SK-N-MC (cell line): Measurements from ENCODE around the gene CYP19A1.

ENCODE experiments used
- DNase-seq: peaks from one replicate; pipeline ENCODE4 v3.0.0-alpha.2; 2011; ENCODE audit warnings: low read depth, low spot score
- H3K27ac ChIP-seq: fragments of 200-600 bp; sonication (generic); 2 replicates; pipeline ENCODE4 v1.5.1; 2016; ENCODE audit warnings: mixed run types
- H3K36me3 ChIP-seq: fragments of 200-600 bp; sonication (generic); 2 replicates; pipeline ENCODE4 v1.6.1; 2017; ENCODE audit warnings: antibody characterized with exemption, low read length, mixed read lengths; ENCODE audit not compliant: insufficient read depth
- H3K4me3 ChIP-seq: fragments of 200-600 bp; sonication (generic); 2 replicates; pipeline ENCODE4 v1.5.1; 2016
- H3K9ac ChIP-seq: fragments of 200-600 bp; sonication (generic); 2 replicates; pipeline ENCODE4 v1.8.0; 2017; ENCODE audit warnings: mixed run types, mixed read lengths; ENCODE audit not compliant: insufficient read length
- H3K9me3 ChIP-seq: fragments of 200-600 bp; sonication (generic); 2 replicates; pipeline ENCODE4 v1.6.1; 2017; ENCODE audit warnings: low read depth, mild to moderate bottlenecking, antibody characterized with exemption, low read length, moderate library complexity, mixed read lengths
- EZH2 ChIP-seq: fragments of 200-600 bp; sonication (generic); IDR thresholded peaks from one replicate; pipeline ENCODE4 v1.6.1; 2017; ENCODE audit warnings: antibody characterized with exemption
- FOXP2 ChIP-seq: optimal IDR thresholded peaks from 2 replicates; pipeline ENCODE3; 2011; ENCODE audit warnings: mild to moderate bottlenecking, moderate library complexity; ENCODE audit not compliant: insufficient read depth; ENCODE audit errors: extremely low read length, control extremely low read depth
- POLR2AphosphoS5 ChIP-seq: IDR thresholded peaks from 2 replicates; pipeline ENCODE4 v1.6.1; 2012; ENCODE audit warnings: mild to moderate bottlenecking, low read depth, low read length, borderline replicate concordance

The CYP19A1 gene

GRCh38 chr15:51240066-51240465 is 98.3 kb downstream of the CYP19A1 start:
- H3K36me3 ChIP-seq, result no peaks in the 10 kb centered on the region

GRCh38 chr15:51237816-51238215 is 100.6 kb downstream of the CYP19A1 start:
- DNase-seq, result no peak
- H3K4me3 ChIP-seq, result no peak overlapping the region
- H3K36me3 ChIP-seq, result no peaks in the 10 kb centered on the region
- H3K27ac ChIP-seq, result no peak overlapping the region
- no peaks in the 10 kb centered on the region for H3K9me3 ChIP-seq
- H3K9ac ChIP-seq, result no peak overlapping the region
- no peak for TF ChIP-seq EZH2
- TF ChIP-seq FOXP2, result no peak
- no peak for TF ChIP-seq POLR2AphosphoS5

More at GRCh38 chr15:51240066-51240465, 98.3 kb downstream of the CYP19A1 start:
- Histone ChIP-seq H3K27ac (no peak overlapping the region), H3K9ac (no peak overlapping the region), H3K4me3 (no peak overlapping the region), H3K9me3 (no peaks in the 10 kb centered on the region)
- DNase-seq, result no peak
- no peak for TF ChIP-seq EZH2
- TF ChIP-seq FOXP2, result no peak
- no peak for TF ChIP-seq POLR2AphosphoS5

GRCh38 chr15:51234176-51234927 is 104.0 kb downstream of the CYP19A1 start:
- H3K4me3 ChIP-seq, result no peak overlapping the region
- H3K9ac ChIP-seq, result no peak overlapping the region
- no peak overlapping the region for H3K27ac ChIP-seq
- H3K36me3 ChIP-seq, result no peaks in the 10 kb centered on the region
- H3K9me3 ChIP-seq, result no peaks in the 10 kb centered on the region
- TF ChIP-seq EZH2 (no peak), POLR2AphosphoS5 (no peak), FOXP2 (no peak)
- no peak for DNase-seq

- Histone ChIP-seq H3K9ac (no peak overlapping the region), H3K4me3 (no peak overlapping the region), H3K36me3 (no peaks in the 10 kb centered on the region), H3K9me3 (no peaks in the 10 kb centered on the region), H3K27ac (no peak overlapping the region)
- DNase-seq, result no peak
- no peak for TF ChIP-seq POLR2AphosphoS5
- TF ChIP-seq EZH2, result no peak
- TF ChIP-seq FOXP2, result no peak
Measured at GRCh38 chr15:51232581-51232980, 105.8 kb downstream of the CYP19A1 start.

GRCh38 chr15:51229907-51230330 is 108.5 kb downstream of the CYP19A1 start:
- TF ChIP-seq FOXP2 (no peak), POLR2AphosphoS5 (no peak), EZH2 (no peak)
- Histone ChIP-seq H3K9me3 (no peaks in the 10 kb centered on the region), H3K36me3 (no peaks in the 10 kb centered on the region), H3K9ac (no peak overlapping the region), H3K4me3 (no peak overlapping the region), H3K27ac (no peak overlapping the region)
- DNase-seq, result no peak

- Histone ChIP-seq H3K9ac (no peak overlapping the region), H3K27ac (no peak overlapping the region), H3K36me3 (no peaks in the 10 kb centered on the region), H3K4me3 (no peak overlapping the region), H3K9me3 (no peaks in the 10 kb centered on the region)
- no peak for DNase-seq
- TF ChIP-seq FOXP2 (no peak), EZH2 (no peak), POLR2AphosphoS5 (no peak)
Measured at GRCh38 chr15:51227940-51228732, 110.3 kb downstream of the CYP19A1 start.

- H3K27ac ChIP-seq, result no peak overlapping the region
- no peak overlapping the region for H3K9ac ChIP-seq
- H3K9me3 ChIP-seq, result no peaks in the 10 kb centered on the region
- no peak for DNase-seq
- TF ChIP-seq EZH2 (no peak), POLR2AphosphoS5 (no peak), FOXP2 (no peak)
- no peaks in the 10 kb centered on the region for H3K36me3 ChIP-seq
- no peak overlapping the region for H3K4me3 ChIP-seq
Measured at GRCh38 chr15:51226576-51227210, 111.7 kb downstream of the CYP19A1 start.

GRCh38 chr15:51224428-51224827 is 114.0 kb downstream of the CYP19A1 start:
- no peak for DNase-seq
- H3K4me3 ChIP-seq, result no peak overlapping the region
- H3K27ac ChIP-seq, result no peak overlapping the region
- no peak overlapping the region for H3K9ac ChIP-seq
- H3K36me3 ChIP-seq, result no peaks in the 10 kb centered on the region
- no peaks in the 10 kb centered on the region for H3K9me3 ChIP-seq
- TF ChIP-seq EZH2 (no peak), POLR2AphosphoS5 (no peak), FOXP2 (no peak)
